Fibroblast of the aortic adventitia (primary cell): ENCODE measurements around the gene OVCA2. TPM values are rescaled to one million over a fixed set of nuclear protein-coding genes. Genes with fewer than 3 reads are reported as not detected.

Source experiments
- DNase-seq: peaks from one replicate; pipeline ENCODE4 v3.0.0-alpha.2; 2010; ENCODE audit warnings: low read depth
- H3K4me3 ChIP-seq: 2 replicates; pipeline ENCODE4 v1.5.1; 2011; ENCODE audit warnings: low read depth, mild to moderate bottlenecking, control low read depth, low read length, moderate library complexity
- total RNA-seq: library from RNA; depleted of rRNA; stranded (reverse); fragments of >200 nt; gene quantifications from 2 replicates; pipeline ENCODE4 v1.2.3, GENCODE V29; 2012; ENCODE audit warnings: low replicate concordance
- TF ChIP-seq, protein P1 (sequence below): IDR thresholded peaks from 2 replicates; pipeline ENCODE4 v1.5.1; 2011; ENCODE audit warnings: mild to moderate bottlenecking, low read length, control low read depth, inconsistent platforms; ENCODE audit not compliant: insufficient read depth

Gene OVCA2
- total RNA-seq, 1 donor, result 38.8 TPM

DNA sequence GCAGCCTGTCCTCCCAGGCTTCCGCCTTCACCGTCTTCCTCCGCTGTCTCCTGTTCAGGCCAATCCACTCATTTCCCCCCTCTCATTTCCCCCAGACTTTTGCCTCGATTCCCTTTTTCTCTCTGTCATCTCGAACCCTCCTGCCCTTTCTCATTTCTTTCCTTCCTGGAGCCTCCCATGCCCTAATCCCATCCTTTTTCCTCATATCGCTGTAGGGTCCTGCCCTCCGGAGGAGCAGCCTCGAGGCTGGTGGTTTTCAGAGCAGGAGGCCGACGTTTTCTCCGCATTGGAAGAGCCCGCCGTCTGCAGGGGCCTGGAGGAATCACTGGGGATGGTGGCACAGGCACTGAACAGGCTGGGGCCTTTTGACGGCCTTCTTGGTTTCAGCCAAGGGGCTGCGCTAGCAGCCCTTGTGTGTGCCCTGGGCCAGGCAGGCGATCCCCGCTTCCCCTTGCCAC lies 597 bp downstream of the OVCA2 start:
- TF ChIP-seq, protein P1, sequence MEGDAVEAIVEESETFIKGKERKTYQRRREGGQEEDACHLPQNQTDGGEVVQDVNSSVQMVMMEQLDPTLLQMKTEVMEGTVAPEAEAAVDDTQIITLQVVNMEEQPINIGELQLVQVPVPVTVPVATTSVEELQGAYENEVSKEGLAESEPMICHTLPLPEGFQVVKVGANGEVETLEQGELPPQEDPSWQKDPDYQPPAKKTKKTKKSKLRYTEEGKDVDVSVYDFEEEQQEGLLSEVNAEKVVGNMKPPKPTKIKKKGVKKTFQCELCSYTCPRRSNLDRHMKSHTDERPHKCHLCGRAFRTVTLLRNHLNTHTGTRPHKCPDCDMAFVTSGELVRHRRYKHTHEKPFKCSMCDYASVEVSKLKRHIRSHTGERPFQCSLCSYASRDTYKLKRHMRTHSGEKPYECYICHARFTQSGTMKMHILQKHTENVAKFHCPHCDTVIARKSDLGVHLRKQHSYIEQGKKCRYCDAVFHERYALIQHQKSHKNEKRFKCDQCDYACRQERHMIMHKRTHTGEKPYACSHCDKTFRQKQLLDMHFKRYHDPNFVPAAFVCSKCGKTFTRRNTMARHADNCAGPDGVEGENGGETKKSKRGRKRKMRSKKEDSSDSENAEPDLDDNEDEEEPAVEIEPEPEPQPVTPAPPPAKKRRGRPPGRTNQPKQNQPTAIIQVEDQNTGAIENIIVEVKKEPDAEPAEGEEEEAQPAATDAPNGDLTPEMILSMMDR, result peak; percentile 55
- DNase-seq, result peak; percentile 32
- peak overlapping the region; percentile 92 for H3K4me3 ChIP-seq

DNA sequence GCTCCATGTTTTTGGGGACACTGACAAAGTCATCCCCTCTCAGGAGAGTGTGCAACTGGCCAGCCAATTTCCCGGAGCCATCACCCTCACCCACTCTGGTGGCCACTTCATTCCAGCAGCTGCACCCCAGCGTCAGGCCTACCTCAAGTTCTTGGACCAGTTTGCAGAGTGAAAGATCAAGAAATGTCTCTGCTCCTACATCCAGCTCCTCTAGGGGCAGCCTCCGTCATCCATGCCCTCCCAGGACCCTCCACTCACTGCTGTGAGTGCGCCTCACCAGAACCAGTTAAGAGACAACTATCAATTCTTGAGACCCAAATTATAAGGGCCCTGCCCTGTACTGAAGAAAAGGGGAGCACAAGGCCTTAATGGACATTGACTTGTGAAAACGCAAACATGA lies 1.1 kb downstream of the OVCA2 start:
- DNase-seq, result no peak
- peak overlapping the region; percentile 92 for H3K4me3 ChIP-seq
- TF ChIP-seq, protein P1, result no peak

DNA sequence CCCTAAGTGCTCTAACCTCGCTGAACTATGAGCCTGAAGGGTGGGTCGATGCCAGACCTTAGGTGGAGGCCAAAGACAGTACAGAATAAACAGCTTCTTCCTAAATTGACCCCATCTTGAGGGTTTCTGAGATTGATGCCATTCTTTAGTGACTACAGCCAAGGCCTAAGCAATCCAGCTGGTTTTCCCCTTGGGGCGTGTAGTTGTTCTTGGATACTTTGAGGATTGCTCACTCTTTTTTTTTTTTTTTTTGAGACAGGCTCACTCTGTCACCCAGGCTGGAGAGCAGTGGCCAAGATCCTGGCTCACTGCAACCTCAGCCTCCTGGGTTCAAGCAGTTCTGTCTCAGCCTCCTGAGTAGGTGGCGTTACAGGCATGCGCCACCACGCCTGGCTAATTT lies 2.0 kb downstream of the OVCA2 start:
- TF ChIP-seq, protein P1, result no peak
- peak; percentile 76 for DNase-seq
- H3K4me3 ChIP-seq, result no peak overlapping the region

DNA sequence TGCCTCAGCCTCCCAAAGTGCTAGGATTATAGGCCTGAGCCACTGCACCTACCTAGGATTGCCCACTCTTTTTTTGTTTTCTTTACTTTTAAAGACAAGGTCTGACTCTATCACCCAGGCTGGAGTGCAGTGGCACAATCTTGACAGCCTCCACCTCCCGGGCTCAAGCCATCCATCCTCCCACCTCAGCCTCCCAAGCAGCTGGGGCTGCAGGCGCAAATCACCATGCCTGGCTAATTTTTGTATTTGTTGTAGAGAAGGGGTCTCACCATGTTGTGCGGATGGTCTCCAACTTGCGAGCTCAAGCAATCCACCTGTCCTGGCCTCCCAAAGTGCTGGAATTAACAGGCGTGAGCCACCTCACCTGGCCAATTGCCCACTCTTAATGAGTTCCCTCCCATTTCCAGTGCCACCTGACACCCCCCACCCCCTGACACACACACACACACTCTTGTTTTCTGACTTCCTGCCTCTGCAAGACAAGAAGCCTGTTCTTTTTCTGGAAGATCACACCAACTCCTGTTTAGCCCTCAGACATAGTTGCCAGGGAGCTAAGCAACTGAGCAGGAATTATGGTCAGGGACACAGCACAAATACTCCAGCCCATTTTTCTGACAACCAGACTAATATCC lies 2.6 kb downstream of the OVCA2 start:
- no peak for DNase-seq
- TF ChIP-seq, protein P1, result no peak
- H3K4me3 ChIP-seq, result no peak overlapping the region

DNA sequence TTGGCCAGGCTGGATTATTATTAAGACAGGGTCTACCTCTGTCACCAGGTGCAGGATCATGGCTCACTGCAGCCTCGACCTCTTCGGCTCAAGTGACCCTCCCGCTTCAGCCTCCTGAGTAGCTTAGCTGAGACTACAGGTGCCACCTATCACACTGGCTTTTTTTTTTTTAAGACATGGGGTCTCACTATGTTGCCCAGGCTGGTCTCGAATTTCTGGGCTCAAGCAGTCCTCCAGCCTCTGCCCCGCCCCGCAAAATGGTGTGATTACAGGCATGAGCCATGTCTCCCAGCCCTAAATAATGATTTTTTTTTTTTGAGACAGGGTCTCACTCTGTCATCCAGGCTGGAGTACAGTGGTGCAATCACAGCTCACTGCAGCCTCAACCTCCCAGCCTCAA lies 5.8 kb downstream of the OVCA2 start:
- TF ChIP-seq, protein P1, result no peak
- no peak for DNase-seq
- H3K4me3 ChIP-seq, result no peak overlapping the region

DNA sequence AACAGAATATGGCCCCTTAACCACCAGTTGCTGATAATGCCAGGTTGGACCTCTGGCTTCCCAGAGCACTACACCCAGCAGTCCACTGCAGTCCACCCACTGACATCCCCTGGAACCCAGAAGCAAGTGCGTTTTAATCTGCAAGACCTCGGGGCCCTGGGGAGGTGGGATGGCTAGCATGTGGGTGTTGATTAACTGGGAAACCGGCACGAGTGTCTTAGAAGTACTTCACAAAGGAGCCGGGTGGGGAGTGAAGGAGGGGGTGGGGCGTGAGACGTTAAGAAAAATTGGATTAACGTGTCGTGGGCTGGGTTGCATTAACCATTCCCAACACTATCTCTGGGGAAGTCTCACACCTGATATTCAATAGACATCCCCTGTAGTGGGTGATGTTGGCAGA lies 7.0 kb downstream of the OVCA2 start:
- TF ChIP-seq, protein P1, result no peak
- DNase-seq, result no peak
- peak overlapping the region; percentile 73 for H3K4me3 ChIP-seq
